Lower leg skin (tissue), 3 donors: ENCODE data around the gene CTBP1.

ENCODE experiments used
- POLR2A ChIP-seq, 2 donors: fragments of 450-650 bp; IDR thresholded peaks; one replicate each; pipeline ENCODE4 v1.6.1; 2016 to 2017; ENCODE audit warnings: antibody characterized with exemption in 2 of 2, mild to moderate bottlenecking in 1 of 2, moderate library complexity in 1 of 2
- TF ChIP-seq, protein P1 (sequence below), 3 donors: fragments of 450-650 bp; IDR thresholded peaks; one replicate each; pipeline ENCODE4 v1.5.1; 2016; ENCODE audit warnings: antibody characterized with exemption in 3 of 3, mild to moderate bottlenecking in 3 of 3, moderate library complexity in 2 of 3

- TF ChIP-seq, protein P1, sequence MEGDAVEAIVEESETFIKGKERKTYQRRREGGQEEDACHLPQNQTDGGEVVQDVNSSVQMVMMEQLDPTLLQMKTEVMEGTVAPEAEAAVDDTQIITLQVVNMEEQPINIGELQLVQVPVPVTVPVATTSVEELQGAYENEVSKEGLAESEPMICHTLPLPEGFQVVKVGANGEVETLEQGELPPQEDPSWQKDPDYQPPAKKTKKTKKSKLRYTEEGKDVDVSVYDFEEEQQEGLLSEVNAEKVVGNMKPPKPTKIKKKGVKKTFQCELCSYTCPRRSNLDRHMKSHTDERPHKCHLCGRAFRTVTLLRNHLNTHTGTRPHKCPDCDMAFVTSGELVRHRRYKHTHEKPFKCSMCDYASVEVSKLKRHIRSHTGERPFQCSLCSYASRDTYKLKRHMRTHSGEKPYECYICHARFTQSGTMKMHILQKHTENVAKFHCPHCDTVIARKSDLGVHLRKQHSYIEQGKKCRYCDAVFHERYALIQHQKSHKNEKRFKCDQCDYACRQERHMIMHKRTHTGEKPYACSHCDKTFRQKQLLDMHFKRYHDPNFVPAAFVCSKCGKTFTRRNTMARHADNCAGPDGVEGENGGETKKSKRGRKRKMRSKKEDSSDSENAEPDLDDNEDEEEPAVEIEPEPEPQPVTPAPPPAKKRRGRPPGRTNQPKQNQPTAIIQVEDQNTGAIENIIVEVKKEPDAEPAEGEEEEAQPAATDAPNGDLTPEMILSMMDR (IDR thresholded peaks at IDR 0.05): no peak
- TF ChIP-seq POLR2A (IDR thresholded peaks at IDR 0.05): no peak
Observed at GRCh38 chr4:1242506-1243450, 6.2 kb downstream of the CTBP1 start.
